ENCODE data around the gene STX16.

Gene STX16

DNA sequence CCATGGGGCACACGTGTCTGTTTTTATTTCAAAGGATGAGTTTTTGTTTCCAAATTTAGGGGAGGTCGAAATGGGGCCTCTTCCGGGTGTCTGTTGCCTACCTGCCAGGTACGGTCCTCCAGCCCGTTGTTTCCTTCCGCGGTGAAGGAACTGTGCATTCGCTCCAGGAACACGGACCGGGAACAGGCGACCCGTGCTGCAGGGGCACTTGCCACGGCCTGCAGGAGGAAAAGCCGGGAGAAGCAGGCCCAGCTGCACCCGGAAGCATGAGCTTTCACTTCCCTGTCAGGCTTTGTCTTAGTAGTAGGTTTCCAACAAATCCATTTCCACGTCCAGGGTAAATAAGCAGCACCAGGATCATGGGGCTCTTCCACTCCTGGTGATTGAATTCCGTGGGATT lies 24.6 kb downstream of the STX16 start:
- no peak for DNase-seq (ENCODE audit: low read depth)

DNA sequence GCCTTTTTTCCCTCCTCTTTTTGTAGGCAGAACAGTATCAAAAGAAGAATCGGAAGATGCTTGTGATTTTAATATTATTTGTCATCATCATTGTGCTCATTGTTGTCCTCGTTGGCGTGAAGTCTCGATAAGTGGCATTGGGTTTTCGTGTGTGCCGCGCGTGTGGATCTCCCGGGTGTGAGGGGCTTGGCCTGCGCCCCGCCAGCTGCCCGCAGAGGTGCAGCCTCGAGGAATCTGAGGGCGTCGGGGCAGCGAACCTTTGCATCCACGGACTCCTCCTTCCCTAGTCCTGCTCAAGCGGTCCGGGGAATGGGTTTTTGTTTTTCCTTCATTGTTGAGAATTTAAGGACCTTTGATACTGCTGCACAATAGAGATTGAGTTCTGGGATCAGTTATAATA lies 25.1 kb downstream of the STX16 start:
- no peak for DNase-seq (ENCODE audit: low read depth)

DNA sequence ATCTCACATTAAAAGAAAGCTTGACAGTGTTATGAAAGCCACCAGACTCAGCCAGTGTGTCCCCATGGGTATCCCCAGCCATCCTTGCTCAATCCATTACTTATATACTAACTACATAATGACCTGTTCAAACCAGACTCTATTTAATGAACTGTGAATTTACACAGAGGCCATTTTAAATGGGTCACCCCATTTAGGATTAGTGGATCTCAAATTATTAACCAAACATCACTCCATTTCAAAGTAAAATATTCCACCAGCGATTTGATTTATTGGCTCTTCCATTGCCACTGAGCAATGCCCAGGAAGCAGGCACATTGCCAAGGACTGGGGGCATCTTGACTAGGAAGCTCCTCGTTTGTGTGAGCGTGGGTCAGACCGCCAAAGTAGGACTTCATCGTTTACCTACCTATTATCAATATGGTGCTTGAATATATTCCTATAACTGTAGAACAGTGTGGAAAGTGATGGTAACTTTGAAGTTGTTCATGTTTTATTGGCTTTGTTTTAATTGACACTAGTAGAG lies 26.1 kb downstream of the STX16 start:
- DNase-seq (ENCODE audit: low read depth), result no peak

DNA sequence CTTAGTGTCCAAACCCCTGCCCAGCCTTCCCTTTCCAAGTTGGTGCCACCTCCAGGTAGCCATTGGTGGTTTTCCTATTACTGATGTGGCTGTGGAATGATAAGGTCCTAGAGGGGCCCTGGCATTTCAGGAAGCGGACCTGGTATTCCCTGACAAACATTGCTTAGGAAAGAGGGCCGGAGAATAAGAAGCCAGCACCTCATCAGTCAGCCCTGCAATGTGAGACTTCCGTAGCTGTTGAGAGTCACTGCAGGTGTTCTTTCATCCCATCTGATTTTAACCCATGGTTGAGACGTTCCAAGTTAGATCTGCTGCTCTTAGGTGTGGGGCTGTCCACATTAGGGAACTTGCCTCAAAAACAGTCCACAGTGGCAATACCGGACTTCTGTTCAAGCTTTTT lies 26.7 kb downstream of the STX16 start:
- DNase-seq (ENCODE audit: low read depth), result no peak

DNA sequence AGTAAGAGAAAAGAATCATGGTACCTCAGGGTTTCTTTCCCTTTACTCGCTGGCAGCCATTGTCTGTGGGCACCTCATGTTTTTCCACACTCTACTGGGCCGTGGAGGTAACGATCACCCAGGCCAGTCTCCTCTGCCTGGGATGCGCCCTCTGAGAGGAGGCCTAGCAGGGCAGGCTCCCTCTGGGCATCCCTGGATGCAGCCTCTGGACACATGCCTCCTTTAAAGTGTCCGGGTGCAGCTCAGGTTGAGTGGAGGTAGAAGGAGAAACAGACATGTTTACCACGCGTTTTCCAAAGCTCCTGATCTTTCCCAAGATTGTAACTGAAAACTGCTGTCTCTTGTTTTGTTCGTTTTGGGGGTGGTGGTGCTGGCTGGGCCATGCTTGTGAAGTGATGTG lies 27.7 kb downstream of the STX16 start:
- DNase-seq (ENCODE audit: low read depth), result no peak

DNA sequence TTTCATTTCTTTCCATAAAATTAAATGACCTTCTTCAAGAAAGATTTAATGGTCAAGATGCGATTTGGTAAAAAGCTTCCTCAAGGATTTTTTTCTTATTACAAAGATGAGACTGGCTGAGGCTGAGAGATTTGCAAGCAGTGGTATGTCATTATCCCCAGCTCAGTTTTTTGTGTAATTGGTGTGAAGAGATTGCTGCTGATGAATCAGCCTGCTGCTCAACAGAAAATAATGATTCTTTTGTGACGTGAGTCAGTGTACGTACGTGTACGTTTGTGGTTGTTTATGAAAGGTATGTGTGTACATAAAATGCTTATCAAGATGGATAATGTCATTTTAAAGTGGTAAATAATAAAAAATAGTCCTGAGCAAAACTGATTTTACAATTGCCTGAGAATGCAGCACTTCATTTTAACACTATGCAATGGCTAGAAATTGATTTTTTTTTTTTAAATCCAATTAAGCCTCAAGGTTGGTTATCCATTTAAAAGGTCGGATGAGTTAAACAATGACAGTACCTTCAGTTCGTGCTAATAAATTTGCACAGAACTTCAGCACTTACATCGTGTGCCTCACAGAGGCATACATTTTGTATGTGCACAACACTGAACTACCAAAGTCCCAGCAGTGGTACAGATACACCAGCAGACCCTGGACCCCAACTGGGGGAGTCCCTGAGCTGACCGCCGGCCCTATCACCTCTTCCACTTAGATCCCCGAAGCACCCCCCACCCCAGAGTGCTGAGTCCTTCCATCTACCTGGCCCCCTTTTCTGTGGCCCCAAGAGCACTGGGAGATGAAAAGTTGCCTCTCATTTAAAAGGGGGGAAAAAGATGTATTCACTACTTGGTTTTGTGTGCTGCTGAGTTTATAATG lies 31.8 kb downstream of the STX16 start:
- no peak for DNase-seq (ENCODE audit: low read depth)

DNA sequence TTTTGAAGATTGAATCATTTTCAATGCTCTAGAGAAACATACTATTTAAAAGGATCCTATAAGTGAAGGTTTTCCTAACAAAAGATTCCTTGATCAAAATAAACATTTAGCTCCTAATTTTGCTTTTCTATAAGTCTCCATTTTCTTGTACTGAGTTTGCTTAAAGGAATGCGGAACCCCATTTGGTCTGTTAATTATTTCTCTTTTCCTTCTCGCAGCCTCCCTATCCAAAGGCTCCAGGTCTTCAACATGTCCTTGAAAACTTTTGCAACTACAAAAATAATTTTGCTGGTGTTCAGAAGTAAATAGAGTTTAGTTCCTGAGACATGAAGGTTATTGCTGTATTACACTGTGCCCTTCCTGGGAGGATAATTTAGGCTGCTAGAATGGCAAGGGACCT lies 33.2 kb downstream of the STX16 start:
- no peak for DNase-seq (ENCODE audit: low read depth)

DNA sequence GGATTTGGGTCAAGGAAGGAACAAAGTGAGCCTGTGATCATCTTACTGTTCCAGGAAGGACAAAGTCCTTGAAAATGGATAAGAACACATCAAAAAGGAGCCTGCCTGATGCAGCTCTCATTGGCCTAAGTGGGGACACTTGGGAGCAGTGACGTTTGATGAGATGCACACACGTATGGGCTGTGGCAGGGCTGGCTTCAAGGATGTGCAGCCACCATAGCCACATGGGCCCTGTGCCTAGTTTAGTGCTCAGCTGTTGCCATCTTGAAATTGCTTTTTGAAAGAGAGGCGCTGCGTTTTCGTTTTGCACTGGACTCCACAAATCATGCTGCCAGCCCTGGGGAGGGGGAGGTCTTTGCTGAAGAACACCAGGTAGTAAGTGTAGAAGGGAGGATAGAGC lies 34.9 kb downstream of the STX16 start:
- DNase-seq (ENCODE audit: low read depth), result no peak

DNA sequence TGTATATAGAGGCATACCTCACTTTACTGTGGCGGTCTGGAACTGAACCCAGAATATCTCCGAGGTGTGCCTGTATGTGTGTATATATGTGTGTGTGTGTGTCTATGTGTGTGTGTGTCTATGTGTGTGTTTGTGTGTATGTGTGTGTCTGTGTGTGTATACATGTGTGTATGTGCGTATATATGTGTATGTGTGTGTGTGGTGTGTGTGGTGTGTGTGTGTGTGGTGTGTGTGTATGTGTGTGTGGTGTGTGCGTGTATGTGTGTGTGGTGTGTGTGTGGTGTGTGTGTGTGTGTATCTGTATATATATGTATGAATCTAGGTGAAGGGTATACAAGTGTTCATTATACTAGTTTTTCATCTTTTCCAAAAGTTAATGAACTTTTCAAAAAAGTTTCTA lies 37.3 kb downstream of the STX16 start:
- no peak for DNase-seq (ENCODE audit: low read depth)

DNA sequence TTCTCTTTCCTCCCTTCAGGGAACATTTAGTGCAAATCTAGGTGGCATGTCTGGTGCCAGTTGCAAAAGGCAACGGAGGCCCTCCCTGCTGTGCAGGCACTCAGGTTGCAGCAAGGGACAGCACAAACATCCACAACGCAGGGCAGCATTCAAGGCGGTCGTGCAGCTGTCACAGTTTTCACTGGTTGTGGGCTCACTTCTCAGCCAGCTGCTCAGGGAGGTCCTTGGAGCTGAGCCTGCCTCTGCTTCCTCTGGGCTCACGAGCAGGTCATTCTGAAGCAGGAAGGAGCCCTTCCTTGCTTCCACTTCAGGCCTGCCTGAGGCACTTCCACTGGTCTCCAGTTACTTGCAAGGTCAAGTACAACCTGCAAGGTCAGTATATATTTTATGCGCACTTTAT lies 37.8 kb downstream of the STX16 start:
- DNase-seq (ENCODE audit: low read depth), result no peak

DNA sequence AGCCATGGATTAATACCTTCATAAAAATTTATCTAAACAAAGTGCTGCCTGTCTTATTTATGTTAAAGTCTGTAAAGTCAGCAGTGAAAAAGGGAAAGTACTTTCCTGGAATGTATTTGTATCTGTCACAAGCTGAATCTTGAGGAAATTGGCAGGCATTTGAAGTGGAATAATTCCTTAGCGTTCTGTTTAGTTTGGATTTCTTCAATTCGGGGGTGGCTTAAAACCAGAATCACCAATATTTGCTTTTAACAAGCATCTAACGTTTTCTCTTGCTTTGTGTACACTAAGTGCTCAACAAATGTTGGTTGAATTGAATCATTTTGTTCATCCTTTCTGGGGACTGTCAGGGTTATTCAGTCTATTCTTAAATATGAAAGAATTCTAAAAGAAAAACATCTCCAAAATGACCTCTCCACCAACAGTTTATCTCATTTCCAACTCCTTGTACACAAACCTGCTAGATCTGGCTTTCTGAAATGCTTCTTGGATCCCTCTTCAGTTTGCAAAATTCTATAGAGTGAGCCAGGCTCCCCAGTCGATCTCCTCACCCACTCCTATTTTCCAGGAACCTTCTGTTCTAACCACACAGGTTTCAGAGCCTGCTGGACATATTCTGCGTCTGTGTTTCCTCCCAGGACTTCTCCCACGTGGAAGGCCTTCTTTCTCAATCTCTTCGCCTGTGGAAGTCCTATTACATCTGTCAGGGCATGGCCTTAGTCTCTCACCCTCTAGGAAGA lies 39.5 kb downstream of the STX16 start:
- no peak for DNase-seq (ENCODE audit: low read depth)

DNA sequence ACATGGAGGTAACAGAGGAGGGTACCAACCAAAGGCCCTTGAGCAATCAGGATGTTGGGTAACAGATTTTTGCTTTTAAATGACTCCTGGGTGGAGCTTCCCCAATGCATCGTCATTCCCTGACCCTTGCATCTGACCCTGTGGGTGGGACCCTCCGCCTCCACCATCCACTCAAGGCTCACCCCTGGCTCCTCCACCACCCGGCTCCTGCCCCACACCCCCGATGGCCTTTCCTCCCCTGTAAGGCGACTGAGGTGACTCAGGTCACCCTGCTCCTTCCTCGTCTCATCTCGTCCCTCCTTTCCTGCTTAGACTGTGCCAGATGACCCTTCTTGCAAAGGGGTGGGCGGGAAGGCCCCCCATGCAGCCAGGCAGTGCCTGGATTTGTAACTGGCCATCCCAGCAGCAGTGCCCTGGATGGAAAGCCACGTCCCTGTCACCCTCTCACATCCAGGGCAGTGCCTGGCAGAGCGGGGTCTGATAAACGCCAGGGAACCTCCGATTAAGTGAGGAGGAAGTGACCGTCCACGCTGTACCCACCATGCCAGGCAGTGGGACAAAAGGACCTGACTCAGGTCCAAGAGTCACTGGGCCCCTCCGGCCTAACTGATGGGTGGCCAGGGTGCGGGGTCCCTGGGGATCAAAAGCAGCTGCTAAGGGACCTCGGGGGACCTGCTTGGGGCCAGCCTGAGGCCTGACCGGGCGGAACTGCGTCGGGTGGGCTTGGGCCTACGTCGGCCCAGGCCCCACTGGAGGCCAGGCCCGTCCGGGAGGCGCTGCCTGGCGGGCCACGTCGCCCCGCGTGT lies 40.9 kb downstream of the STX16 start:
- no peak for DNase-seq (ENCODE audit: low read depth)

DNA sequence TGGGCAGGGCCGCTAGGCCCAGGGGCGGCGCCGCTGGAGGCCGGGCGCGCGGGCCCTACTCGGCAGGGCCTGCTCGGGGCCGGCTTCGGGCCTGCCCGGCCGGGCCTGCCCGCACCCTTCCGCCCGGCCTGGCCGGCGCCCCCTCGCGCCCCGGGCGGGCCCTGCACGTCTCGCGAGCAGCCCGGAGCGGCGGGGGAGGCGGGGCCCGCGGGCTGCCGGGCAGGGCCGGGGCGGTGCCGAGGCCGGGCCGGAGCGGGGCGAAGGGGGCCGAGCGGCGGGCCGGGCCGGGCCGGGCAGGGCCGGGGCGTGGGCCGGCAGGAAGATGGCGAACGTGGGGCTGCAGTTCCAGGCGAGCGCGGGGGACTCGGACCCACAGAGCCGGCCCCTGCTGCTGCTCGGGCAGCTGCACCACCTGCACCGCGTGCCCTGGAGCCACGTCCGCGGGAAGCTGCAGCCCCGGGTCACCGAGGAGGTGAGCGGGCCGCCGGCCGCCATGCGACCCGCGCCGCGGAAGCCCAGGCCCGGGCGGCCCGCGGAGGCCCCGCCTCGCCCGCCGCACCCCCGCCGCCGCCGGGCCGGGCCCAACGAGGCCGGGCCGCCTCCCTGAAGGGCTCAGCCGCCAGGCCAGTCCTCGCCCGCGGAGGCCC lies 41.6 kb downstream of the STX16 start, which contains the start of gene NPEPL1:
TSS of gene NPEPL1 (plus strand) at position 222 of the 647 bp plus-strand sequence. CDS start at position 323, 101 bp downstream.
- no peak for DNase-seq (ENCODE audit: low read depth)

DNA sequence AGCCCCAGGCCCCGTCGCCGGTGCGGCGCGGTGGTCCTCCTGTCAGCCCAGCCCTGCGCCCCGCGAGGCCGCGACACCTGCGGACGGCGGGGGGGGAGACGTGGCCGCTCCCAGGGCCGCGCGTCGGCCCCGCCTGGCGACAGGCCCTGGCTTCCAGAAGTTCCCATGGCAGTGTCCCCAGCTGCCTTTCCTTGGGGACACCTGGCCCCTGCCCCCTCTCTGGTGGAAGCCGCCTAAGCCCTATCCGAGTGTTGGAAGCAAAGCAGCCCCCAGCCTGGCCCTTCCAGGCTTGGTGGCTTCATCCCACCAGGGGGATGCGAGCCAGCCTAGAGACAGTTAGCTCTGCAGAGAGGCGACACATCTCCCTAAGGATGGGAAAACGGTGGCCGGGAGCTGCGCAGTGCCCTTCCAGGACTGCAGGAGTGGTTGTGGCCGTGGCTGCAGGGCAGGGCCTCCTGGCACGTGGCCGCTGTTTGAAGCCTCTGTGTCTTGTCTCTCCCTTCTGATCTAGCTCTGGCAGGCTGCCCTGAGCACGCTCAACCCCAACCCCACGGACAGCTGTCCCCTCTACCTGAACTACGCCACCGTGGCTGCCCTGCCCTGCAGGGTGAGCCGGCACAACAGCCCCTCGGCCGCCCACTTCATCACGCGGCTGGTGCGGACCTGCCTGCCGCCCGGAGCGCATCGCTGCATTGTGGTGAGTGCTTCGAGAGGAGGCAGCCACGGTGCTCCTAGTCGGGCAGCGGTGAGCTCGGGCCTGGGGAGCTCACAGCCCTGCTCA lies 42.3 kb downstream of the STX16 start:
- no peak for DNase-seq (ENCODE audit: low read depth)

DNA sequence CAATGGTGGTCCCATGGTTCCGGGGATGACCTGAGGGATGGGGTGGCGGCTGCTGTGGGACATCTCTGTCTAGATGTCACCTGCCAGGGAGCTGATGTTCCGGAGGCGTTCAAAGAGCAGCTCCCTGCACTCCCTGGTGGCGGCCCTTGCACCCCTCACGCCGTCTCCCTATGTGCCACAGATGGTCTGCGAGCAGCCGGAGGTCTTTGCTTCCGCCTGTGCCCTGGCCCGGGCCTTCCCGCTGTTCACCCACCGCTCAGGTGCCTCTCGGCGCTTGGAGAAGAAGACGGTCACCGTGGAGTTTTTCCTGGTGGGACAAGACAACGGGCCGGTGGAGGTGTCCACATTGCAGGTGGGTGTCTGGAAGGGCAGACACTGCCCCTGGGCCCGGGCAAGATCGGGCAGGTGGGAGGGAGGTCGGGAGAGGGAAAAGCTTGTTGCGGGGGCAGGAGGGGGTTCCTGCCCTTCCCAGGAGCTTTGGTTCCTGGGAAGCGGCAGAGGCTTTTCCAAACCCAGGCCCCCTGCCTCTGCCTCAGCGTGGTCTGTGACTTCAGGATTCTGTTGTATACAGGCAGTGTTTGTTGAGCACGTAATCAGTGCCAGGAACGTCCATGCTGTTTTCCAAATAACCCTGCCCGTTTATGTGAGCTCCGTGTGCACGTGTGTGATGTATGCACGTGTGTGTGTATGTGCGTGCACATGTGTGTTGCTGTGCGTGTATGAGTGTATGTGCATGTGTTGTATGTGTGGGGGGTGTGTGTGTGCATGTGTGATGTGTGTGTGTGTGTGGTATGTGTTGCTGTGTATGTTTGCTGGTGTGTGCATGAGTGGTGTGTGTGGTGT lies 43.4 kb downstream of the STX16 start:
- no peak for DNase-seq (ENCODE audit: low read depth)

DNA sequence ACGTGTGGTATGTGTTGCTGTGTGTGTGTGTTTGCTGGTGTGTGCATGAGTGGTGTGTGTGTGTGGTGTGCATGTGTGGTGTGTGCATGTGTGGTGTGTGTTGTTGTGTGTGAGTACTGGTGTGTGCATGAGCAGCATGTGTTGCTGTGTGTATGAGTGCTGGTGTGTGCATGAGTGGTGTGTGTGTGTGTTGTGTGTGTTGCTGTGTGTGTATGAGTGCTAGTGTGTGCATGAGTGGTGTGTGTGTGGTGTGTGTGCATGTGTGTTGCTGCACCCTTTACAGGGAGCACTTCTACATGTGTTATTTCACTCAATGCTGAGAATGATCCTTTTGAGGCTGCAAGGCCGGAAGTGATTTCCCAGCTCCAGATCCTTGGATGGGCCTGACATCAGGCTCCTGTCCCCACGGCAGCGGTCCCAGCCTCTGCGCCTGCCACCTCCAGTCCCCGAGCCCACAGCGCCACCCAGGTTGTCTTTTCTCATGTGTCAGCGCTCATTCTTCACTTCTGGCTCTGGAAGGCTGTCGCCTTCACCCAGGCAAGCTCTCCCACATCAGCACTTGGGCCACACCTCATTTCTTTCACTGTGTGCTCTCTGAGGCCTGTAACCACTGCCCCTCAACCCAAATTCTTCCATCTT lies 44.1 kb downstream of the STX16 start:
- no peak for DNase-seq (ENCODE audit: low read depth)

DNA sequence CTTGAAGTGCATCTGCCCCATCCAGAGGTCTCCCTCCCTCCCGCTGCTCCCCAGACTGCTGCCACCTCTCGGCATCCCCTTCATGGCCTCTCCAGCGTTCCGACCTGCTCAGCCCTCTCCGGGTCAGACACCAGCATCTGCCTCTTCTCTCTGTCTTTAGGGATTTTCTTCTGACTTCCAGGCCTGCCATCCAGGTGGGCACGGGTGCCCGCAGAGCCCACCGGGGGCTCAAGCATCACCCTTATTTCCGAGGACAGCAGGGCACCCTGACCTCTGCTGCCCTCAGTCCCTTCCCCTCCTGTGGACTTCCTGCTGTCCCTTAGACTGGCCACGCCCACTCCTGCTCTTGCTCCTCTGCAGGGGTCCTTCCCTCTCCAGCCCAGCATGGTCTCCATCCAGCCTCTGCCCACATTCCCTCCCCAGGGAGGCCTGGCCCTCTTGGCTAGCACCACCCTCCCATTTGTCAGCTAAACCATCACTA lies 44.9 kb downstream of the STX16 start:
- no peak for DNase-seq (ENCODE audit: low read depth)

DNA sequence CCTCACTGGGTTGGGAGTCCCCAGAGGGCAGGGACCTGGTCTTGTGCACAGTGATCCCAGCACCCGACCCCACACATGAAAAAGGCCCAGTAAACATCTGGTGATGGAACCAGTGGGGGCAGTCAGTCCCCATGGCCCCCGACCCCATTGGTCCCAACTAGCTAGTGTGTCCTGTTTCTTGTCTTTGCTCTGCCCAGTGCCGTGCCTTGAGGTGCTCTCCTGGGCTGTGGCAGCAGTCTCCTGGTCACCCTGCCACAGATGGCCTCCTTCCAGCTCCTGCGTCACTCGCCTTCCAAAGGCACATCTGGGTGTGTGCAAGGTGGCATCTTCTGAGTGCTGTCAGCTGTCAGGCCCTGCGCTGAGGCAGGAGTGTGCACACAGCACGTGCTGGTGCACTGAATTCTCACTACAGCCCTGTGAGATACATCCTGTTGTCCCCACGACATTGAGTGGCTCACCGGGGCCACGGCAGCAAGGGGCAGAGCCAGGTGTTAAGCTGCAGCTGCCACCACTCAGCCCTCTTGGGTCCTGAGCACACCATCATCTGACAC lies 45.4 kb downstream of the STX16 start:
- DNase-seq (ENCODE audit: low read depth), result no peak
